Fibroblast of lung (primary cell): ENCODE data around the gene SRD5A1. TPM values are rescaled to one million over a fixed set of nuclear protein-coding genes. Genes with fewer than 3 reads are reported as not detected.
"Not testable (repeated sequence)": the region's sequence is repeated elsewhere in the genome, so short reads cannot be mapped to it uniquely, and the experiment has no call there.

ENCODE experiments used
- DNase-seq, 2 donors: peaks; one replicate each; pipeline versions ENCODE4 v3.0.0 to v3.0.0-alpha.2; 2010; ENCODE audit warnings: low read depth in 2 of 2
- H2AFZ ChIP-seq: 2 replicates; pipeline ENCODE4 v1.5.1; 2012; ENCODE audit warnings: low read length, control low read depth, inconsistent platforms
- H3K27ac ChIP-seq: 2 replicates; pipeline ENCODE4 v1.5.1; 2011; ENCODE audit warnings: low read length, control low read depth; ENCODE audit not compliant: insufficient read depth
- H3K27me3 ChIP-seq: 2 replicates; pipeline ENCODE4 v1.5.1; 2011; ENCODE audit warnings: mild to moderate bottlenecking, low read length; ENCODE audit not compliant: control insufficient read depth, insufficient read depth
- H3K36me3 ChIP-seq: 2 replicates; pipeline ENCODE4 v1.5.1; 2011; ENCODE audit warnings: low read length; ENCODE audit not compliant: control insufficient read depth, insufficient read depth
- H3K4me1 ChIP-seq: 2 replicates; pipeline ENCODE4 v1.5.1; 2011; ENCODE audit warnings: low read length; ENCODE audit not compliant: control insufficient read depth, insufficient read depth; ENCODE audit errors: extremely low read depth
- H3K4me2 ChIP-seq: 2 replicates; pipeline ENCODE4 v1.5.1; 2011; ENCODE audit warnings: low read length, control low read depth; ENCODE audit not compliant: insufficient read depth; ENCODE audit errors: extremely low read depth
- H3K4me3 ChIP-seq, 4 experiments: fragments of 200-600 bp in 1 of 4; sonication (generic) in 1 of 4; replicated peaks in 1 of 4; 2 replicates each; pipeline ENCODE4 v1.5.1; 2011 to 2016; ENCODE audit warnings: low read length in 4 of 4, low read depth in 3 of 4, mild to moderate bottlenecking in 3 of 4, control low read depth in 2 of 4, inconsistent platforms in 1 of 4, mixed read lengths in 1 of 4; ENCODE audit not compliant: insufficient read depth in 1 of 4; ENCODE audit errors: control extremely low read depth in 1 of 4
- H3K79me2 ChIP-seq: 2 replicates; pipeline ENCODE4 v1.5.1; 2012; ENCODE audit warnings: mild to moderate bottlenecking, low read length, inconsistent platforms; ENCODE audit not compliant: control insufficient read depth, insufficient read depth
- H3K9ac ChIP-seq: 2 replicates; pipeline ENCODE4 v1.5.1; 2011; ENCODE audit warnings: mild to moderate bottlenecking, low read length, control low read depth; ENCODE audit not compliant: insufficient read depth
- H3K9me3 ChIP-seq: 2 replicates; pipeline ENCODE4 v1.5.1; 2012; ENCODE audit warnings: low read depth, low read length; ENCODE audit not compliant: control insufficient read depth, insufficient read depth
- H4K20me1 ChIP-seq: 2 replicates; pipeline ENCODE4 v1.5.1; 2011; ENCODE audit warnings: low read length; ENCODE audit not compliant: control insufficient read depth, insufficient read depth; ENCODE audit errors: extremely low read depth
- EZH2 ChIP-seq: IDR thresholded peaks from 2 replicates; pipeline ENCODE4 v1.5.1; 2012; ENCODE audit warnings: low read length, control low read depth, mild to moderate bottlenecking; ENCODE audit errors: missing control alignments
- polyA plus RNA-seq, 2 donors: library from polyadenylated mRNA; depleted of rRNA in 1 of 2; stranded (reverse) in 1 of 2; unstranded in 1 of 2; fragments of >200 nt; gene quantifications; 2 replicates each; pipeline ENCODE4 v1.2.1, GENCODE V29; 2011 to 2012; ENCODE audit warnings: missing spikeins in 1 of 2
- total RNA-seq: library from RNA; depleted of rRNA; stranded (reverse); fragments of >200 nt; gene quantifications from 2 replicates; pipeline ENCODE4 v1.2.1, GENCODE V29; 2014
- TF ChIP-seq, protein P1 (sequence below), 2 donors: IDR thresholded peaks in 1 of 2; conservative IDR thresholded peaks in 1 of 2; 1 replicate in 1 of 2; 2 replicates in 1 of 2; pipeline ENCODE4 v1.5.1; 2011 to 2012; ENCODE audit warnings: low read length in 2 of 2, control low read depth in 1 of 2, inconsistent platforms in 1 of 2, low read depth in 1 of 2, mild to moderate bottlenecking in 1 of 2

Gene SRD5A1
- total and polyA plus RNA-seq, 2 donors (not counting 1 experiment from before 2014, with no cell fraction given), result 12.1 to 20.6 TPM

GRCh38 chr5:6642655-6643054 lies 9.4 kb downstream of the SRD5A1 start:
- no peak overlapping the region for H3K4me2 ChIP-seq
- no peaks in the 10 kb centered on the region for H3K27me3 ChIP-seq
- no peaks in the 10 kb centered on the region for H3K4me1 ChIP-seq
- no peak overlapping the region for H3K9ac ChIP-seq
- no peaks in the 10 kb centered on the region for H4K20me1 ChIP-seq
- H3K9me3 ChIP-seq, result no peaks in the 10 kb centered on the region
- TF ChIP-seq EZH2, result no peak
- TF ChIP-seq, protein P1, sequence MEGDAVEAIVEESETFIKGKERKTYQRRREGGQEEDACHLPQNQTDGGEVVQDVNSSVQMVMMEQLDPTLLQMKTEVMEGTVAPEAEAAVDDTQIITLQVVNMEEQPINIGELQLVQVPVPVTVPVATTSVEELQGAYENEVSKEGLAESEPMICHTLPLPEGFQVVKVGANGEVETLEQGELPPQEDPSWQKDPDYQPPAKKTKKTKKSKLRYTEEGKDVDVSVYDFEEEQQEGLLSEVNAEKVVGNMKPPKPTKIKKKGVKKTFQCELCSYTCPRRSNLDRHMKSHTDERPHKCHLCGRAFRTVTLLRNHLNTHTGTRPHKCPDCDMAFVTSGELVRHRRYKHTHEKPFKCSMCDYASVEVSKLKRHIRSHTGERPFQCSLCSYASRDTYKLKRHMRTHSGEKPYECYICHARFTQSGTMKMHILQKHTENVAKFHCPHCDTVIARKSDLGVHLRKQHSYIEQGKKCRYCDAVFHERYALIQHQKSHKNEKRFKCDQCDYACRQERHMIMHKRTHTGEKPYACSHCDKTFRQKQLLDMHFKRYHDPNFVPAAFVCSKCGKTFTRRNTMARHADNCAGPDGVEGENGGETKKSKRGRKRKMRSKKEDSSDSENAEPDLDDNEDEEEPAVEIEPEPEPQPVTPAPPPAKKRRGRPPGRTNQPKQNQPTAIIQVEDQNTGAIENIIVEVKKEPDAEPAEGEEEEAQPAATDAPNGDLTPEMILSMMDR (conservative IDR thresholded peaks at IDR 0.05 in 1 of 2, IDR thresholded peaks at IDR 0.05 in 1 of 2; ENCODE audit: low read depth in 1 of 2, low read length in 2 of 2), result no peak
- H3K4me3 ChIP-seq, result no peak overlapping the region
- H2AFZ ChIP-seq, result no peak overlapping the region
- H3K36me3 ChIP-seq, result no peaks in the 10 kb centered on the region
- H3K27ac ChIP-seq, result no peak overlapping the region
- H3K79me2 ChIP-seq, result peaks cover 6% of the 10 kb centered on the region
- no peak for DNase-seq

- Histone ChIP-seq H3K4me3 (no peak overlapping the region), H3K79me2 (peaks cover 5% of the 10 kb centered on the region), H3K4me1 (no peaks in the 10 kb centered on the region), H3K36me3 (no peaks in the 10 kb centered on the region), H3K9ac (no peak overlapping the region), H3K27me3 (no peaks in the 10 kb centered on the region), H4K20me1 (no peaks in the 10 kb centered on the region), H3K4me2 (no peak overlapping the region), H2AFZ (no peak overlapping the region), H3K27ac (no peak overlapping the region), H3K9me3 (no peaks in the 10 kb centered on the region)
- TF ChIP-seq, protein P1 (conservative IDR thresholded peaks at IDR 0.05 in 1 of 2, IDR thresholded peaks at IDR 0.05 in 1 of 2; ENCODE audit: low read depth in 1 of 2, low read length in 2 of 2), result no peak
- TF ChIP-seq EZH2, result no peak
- peak in 1 of 2 donors; percentile 67 for DNase-seq
Measured at GRCh38 chr5:6644794-6645241, 11.6 kb downstream of the SRD5A1 start.

DNA sequence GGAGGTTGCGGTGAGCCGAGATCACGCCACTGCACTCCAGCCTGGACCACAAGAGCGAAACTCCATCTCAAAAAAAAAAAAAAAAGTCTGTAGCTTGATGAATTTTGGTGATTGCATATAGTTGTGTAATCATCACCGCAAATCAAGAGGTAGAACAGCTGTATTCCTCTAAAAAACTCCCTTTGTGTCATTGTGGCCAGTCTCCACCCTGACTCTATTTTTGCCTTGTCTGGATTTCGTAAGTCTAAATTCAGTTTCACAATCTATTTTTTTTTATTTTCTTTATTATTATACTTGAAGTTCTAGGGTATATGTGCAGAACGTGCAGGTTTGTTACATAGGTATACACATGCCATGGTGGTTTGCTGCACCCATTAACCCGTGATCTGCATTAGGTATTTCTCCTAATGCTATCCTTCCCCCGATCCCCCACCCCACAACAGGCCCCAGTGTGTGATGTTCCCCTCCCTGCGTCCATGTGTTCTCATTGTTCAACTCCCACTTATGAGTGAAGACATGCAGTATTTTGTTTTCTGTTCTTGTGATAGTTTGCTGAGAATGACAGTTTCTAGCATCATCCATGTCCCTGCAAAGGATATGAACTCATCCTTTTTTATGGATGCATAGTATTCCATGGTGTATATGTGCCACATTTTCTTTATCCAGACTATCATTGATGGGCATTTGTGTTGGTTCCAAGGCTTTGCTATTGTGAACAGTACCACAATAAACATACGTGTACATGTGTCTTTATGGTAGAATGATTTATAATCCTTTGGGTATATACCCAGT lies 12.5 kb downstream of the SRD5A1 start:
- not testable (repeated sequence) for H2AFZ ChIP-seq, H3K79me2 ChIP-seq, H3K4me3 ChIP-seq, H4K20me1 ChIP-seq, H3K9me3 ChIP-seq, H3K27ac ChIP-seq, H3K27me3 ChIP-seq, H3K4me2 ChIP-seq, H3K4me1 ChIP-seq, H3K36me3 ChIP-seq, H3K9ac ChIP-seq
- peak in 1 of 2 donors; percentile 70 for DNase-seq
